SU-DHL-6 (cell line): ENCODE results near the gene SURF2.

Experiments used
- EZH2phosphoT487 ChIP-seq: fragments of 200-600 bp; sonication (generic), shearing (Covaris generic); conservative IDR thresholded peaks from 2 replicates; pipeline ENCODE4 v1.6.1; 2018; ENCODE audit warnings: mild to moderate bottlenecking, antibody characterized with exemption, low read length, moderate library complexity, mixed read lengths
- TF ChIP-seq, protein P1 (sequence below): fragments of 200-600 bp; sonication (generic); IDR thresholded peaks from one replicate; pipeline ENCODE4 v1.5.1; 2017; ENCODE audit warnings: antibody characterized with exemption, mild to moderate bottlenecking, low read length, moderate library complexity; ENCODE audit not compliant: insufficient read depth, poor library complexity, severe bottlenecking

DNA sequence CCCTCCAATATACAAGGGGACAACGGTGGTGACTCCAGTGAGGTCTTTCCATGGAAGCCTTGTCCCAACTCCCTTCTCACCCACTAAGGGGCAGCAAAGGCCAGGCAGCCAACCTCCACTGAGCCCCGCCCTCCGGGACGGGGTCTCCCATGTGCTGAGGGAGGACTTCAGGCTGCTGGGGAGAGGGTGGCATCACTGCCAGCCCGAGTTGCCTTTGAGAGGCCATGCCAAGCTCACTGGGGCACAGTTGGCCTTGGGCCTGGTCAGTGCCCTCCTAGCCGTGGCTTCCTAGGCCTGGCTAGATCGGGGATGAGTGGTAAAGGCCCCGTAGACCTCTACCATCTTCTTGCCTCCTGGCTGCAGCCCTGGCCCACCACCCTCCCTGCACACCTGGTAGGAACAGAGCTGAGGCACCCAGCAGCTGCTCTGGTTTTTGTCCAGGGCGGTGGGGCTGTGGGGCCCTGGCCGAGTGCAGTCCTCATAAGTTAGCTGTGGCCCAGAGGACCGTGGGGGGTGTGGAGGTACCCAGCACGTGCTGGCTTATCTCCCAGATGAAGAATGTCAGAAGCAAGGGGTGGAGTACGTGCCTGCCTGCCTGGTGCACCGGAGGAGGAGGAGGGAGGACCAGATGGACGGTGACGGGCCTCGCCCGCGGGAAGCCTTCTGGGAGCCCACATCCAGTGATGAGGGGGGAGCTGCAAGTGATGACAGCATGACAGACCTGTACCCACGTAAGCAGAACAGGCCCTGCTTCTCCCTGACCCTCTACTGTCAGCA is 3.2 kb downstream of the SURF2 start:
- TF ChIP-seq, protein P1, sequence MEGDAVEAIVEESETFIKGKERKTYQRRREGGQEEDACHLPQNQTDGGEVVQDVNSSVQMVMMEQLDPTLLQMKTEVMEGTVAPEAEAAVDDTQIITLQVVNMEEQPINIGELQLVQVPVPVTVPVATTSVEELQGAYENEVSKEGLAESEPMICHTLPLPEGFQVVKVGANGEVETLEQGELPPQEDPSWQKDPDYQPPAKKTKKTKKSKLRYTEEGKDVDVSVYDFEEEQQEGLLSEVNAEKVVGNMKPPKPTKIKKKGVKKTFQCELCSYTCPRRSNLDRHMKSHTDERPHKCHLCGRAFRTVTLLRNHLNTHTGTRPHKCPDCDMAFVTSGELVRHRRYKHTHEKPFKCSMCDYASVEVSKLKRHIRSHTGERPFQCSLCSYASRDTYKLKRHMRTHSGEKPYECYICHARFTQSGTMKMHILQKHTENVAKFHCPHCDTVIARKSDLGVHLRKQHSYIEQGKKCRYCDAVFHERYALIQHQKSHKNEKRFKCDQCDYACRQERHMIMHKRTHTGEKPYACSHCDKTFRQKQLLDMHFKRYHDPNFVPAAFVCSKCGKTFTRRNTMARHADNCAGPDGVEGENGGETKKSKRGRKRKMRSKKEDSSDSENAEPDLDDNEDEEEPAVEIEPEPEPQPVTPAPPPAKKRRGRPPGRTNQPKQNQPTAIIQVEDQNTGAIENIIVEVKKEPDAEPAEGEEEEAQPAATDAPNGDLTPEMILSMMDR, result no peak
- no peak for TF ChIP-seq EZH2phosphoT487
